GM21447 (cell line): Measurements from ENCODE around the gene HIRA.

Source experiments
- ATAC-seq: cut with Tn5 transposase; IDR thresholded peaks from one replicate; pipeline ENCODE4 v1.9.1; 2021; ENCODE audit not compliant: unreplicated experiment

The HIRA gene

GRCh38 chr22:19287889-19288288 is 143.6 kb downstream of the HIRA start:
- ATAC-seq: no peak

DNA sequence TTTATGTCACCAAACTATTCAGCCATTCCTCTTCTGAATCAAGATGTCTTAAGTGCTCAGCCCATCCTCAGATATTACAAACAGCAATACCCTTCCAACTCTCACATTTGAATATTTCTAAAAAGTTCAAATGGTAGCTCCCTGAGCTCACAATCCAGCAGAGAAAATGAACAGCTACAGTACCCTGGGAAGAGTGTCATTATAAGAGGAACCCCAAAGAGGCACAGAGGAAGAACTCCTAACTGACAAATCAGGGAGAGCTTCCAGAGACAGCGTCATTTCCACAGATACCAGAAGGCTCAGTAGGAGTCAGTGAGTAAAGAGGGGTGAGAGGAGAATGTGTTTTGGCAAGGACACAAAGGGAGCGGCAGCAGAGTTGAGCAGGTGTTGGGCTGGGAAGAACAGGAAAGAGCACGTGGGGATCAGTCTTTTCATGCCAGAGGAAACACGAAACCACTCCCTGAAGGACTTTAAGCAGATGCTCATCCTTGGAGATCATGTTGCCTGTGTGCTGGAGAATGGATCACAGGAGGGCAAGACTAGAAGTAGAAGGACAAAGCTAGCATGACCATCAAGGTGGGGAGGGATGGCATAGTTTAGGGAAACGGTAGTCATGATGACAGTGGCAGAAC is 144.3 kb downstream of the HIRA start:
- ATAC-seq: no peak

- no peak for ATAC-seq
Measured at GRCh38 chr22:19285831-19286230, 145.7 kb downstream of the HIRA start.
